ENCODE measurements around the gene TAS1R3. TPM values are rescaled to one million over a fixed set of nuclear protein-coding genes. Genes with fewer than 3 reads are reported as not detected.

TAS1R3 gene
- total RNA-seq, 2 experiments from 2014 or later = 0.99 to 1.1 TPM

DNA sequence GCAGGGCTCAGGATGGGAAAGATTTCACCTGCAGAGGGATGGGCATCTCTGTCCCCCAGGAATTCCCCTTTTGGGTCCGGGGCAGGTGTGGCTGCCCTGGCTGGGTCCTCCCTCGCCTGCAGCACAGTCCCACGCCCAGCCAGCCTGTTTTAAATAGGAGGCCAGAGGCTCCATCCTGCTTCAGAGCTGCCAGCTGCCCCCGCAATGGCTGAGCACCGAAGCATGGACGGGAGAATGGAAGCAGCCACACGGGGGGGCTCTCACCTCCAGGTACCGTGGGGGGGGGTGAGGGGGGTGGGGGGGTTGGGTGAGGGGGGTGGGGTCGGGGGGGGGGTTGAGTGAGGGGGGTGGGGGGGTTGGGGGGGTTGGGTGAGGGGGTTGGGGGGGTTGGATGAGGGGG is 47.3 kb upstream of the TAS1R3 start:
- no peaks in the 10 kb centered on the region for H3K4me1 ChIP-seq (ENCODE audit: insufficient read depth, low read length, poor library complexity, severe bottlenecking)
- H3K27ac ChIP-seq (ENCODE audit: low read depth, low read length, poor library complexity, severe bottlenecking) = no peak overlapping the region
- no peaks in the 10 kb centered on the region for H3K79me2 ChIP-seq (ENCODE audit: insufficient read depth, low read depth, low read length)
- ChIA-PET CTCF (ENCODE audit: unreplicated experiment) (no interaction called here), POLR2A (no interaction called here)
- BruUV-seq (replicated peaks) = no TSS peak
- H3K36me3 ChIP-seq (ENCODE audit: insufficient read depth, low read length) = no peaks in the 10 kb centered on the region
- no peaks in the 10 kb centered on the region for H3K9me2 ChIP-seq (ENCODE audit: insufficient read depth, low read length)
- H3K4me3 ChIP-seq (ENCODE audit: low read depth, low read length, poor library complexity, severe bottlenecking) = no peak overlapping the region
- no peaks in the 10 kb centered on the region for H4K20me1 ChIP-seq (ENCODE audit: insufficient read depth, low read length)
- H3K4me2 ChIP-seq (ENCODE audit: low read length) = no peak overlapping the region
- DNase-seq (ENCODE audit: low spot score) = peak; percentile 43
- H2AFZ ChIP-seq (ENCODE audit: low read length) = no peak overlapping the region
- H3K9me3 ChIP-seq (ENCODE audit: low read length) = no peaks in the 10 kb centered on the region
- intact Hi-C loops (cut with micrococcal nuclease; ENCODE audit: unreplicated experiment) = no loop called here
- TF ChIP-seq EZH2phosphoT487 (IDR thresholded peaks at IDR 0.05; ENCODE audit: borderline replicate concordance, low read depth, low read length) (no peak), CTCF (conservative IDR thresholded peaks at IDR 0.05; ENCODE audit: low read length) (no peak)

DNA sequence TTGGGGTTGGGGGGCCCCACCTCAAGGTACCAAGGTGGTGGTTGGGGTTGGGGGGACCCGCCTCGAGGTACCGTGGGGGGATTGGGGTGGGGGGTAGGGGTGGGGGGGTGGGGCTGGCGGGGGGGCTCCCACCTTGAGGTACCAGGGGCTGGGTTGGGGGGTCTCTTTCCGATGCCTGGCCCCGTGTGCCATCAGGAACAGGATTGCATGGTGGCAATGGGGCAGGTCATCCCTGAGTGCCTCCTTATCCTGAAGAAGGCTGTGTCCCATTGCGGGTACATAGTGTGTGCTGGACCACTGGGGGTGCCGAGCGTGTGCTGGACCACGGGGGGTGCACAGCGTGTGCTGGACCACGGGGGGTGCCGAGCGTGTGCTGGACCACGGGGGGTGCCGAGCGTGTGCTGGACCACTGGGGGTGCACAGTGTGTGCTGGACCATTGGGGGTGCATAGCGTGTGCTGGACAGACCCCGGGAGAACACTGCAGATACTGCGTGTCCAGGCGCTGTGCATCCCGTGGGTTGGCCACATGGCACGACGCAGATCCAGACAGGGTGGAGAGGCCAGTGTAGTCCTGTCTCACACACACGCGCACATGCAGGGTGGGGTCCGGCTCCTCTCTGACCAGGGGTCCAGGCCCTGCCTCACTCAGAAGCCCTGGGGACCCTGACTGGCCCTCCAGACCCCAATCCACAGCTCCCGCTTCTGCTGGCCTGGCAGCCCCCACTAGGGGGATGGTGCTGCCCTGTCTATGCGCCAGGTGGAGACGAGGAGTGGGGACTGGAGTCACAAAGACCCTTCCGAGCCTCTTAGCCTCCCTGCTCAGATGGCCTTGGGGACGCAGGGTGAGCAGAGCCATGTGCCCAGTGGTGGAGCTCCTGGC is 46.6 kb upstream of the TAS1R3 start:
- H3K9me2 ChIP-seq (ENCODE audit: insufficient read depth, low read length) = no peaks in the 10 kb centered on the region
- no peak for DNase-seq (ENCODE audit: low spot score)
- H3K4me3 ChIP-seq (ENCODE audit: low read depth, low read length, poor library complexity, severe bottlenecking) = no peak overlapping the region
- BruUV-seq (replicated peaks) = no TSS peak
- no peaks in the 10 kb centered on the region for H4K20me1 ChIP-seq (ENCODE audit: insufficient read depth, low read length)
- H3K27ac ChIP-seq (ENCODE audit: low read depth, low read length, poor library complexity, severe bottlenecking) = no peak overlapping the region
- no peaks in the 10 kb centered on the region for H3K36me3 ChIP-seq (ENCODE audit: insufficient read depth, low read length)
- H3K9me3 ChIP-seq (ENCODE audit: low read length) = no peaks in the 10 kb centered on the region
- TF ChIP-seq EZH2phosphoT487 (IDR thresholded peaks at IDR 0.05; ENCODE audit: borderline replicate concordance, low read depth, low read length) = no peak
- TF ChIP-seq CTCF (conservative IDR thresholded peaks at IDR 0.05; ENCODE audit: low read length) = no peak
- H3K4me2 ChIP-seq (ENCODE audit: low read length) = no peak overlapping the region
- no peaks in the 10 kb centered on the region for H3K4me1 ChIP-seq (ENCODE audit: insufficient read depth, low read length, poor library complexity, severe bottlenecking)
- no peaks in the 10 kb centered on the region for H3K79me2 ChIP-seq (ENCODE audit: insufficient read depth, low read depth, low read length)
- ChIA-PET POLR2A (no interaction called here), CTCF (ENCODE audit: unreplicated experiment) (no interaction called here)
- H2AFZ ChIP-seq (ENCODE audit: low read length) = no peak overlapping the region
- intact Hi-C loops (cut with micrococcal nuclease; ENCODE audit: unreplicated experiment) = no loop called here

GRCh38 chr1:1285102-1285571 is 45.9 kb upstream of the TAS1R3 start:
- H3K4me2 ChIP-seq (ENCODE audit: low read length) = no peak overlapping the region
- no peaks in the 10 kb centered on the region for H4K20me1 ChIP-seq (ENCODE audit: insufficient read depth, low read length)
- no peaks in the 10 kb centered on the region for H3K4me1 ChIP-seq (ENCODE audit: insufficient read depth, low read length, poor library complexity, severe bottlenecking)
- no peak overlapping the region for H2AFZ ChIP-seq (ENCODE audit: low read length)
- no peak overlapping the region for H3K27ac ChIP-seq (ENCODE audit: low read depth, low read length, poor library complexity, severe bottlenecking)
- no peak overlapping the region for H3K4me3 ChIP-seq (ENCODE audit: low read depth, low read length, poor library complexity, severe bottlenecking)
- no peaks in the 10 kb centered on the region for H3K36me3 ChIP-seq (ENCODE audit: insufficient read depth, low read length)
- ChIA-PET POLR2A (no interaction called here), CTCF (ENCODE audit: unreplicated experiment) (no interaction called here)
- H3K9me2 ChIP-seq (ENCODE audit: insufficient read depth, low read length) = no peaks in the 10 kb centered on the region
- no peak for DNase-seq (ENCODE audit: low spot score)
- H3K79me2 ChIP-seq (ENCODE audit: insufficient read depth, low read depth, low read length) = no peaks in the 10 kb centered on the region
- no peaks in the 10 kb centered on the region for H3K9me3 ChIP-seq (ENCODE audit: low read length)
- TF ChIP-seq EZH2phosphoT487 (IDR thresholded peaks at IDR 0.05; ENCODE audit: borderline replicate concordance, low read depth, low read length) = no peak
- no peak for TF ChIP-seq CTCF (conservative IDR thresholded peaks at IDR 0.05; ENCODE audit: low read length)
- intact Hi-C loops (cut with micrococcal nuclease; ENCODE audit: unreplicated experiment) = no loop called here
- BruUV-seq (replicated peaks) = no TSS peak

Data from OCI-LY7 (cell line).